NCI-H345 (cell line): ENCODE data around the gene NRXN3.

Source experiments
- DNase-seq: peaks from one replicate; lab custom pipeline; 2025; lab: John Stamatoyannopoulos, UW

Gene NRXN3

DNA sequence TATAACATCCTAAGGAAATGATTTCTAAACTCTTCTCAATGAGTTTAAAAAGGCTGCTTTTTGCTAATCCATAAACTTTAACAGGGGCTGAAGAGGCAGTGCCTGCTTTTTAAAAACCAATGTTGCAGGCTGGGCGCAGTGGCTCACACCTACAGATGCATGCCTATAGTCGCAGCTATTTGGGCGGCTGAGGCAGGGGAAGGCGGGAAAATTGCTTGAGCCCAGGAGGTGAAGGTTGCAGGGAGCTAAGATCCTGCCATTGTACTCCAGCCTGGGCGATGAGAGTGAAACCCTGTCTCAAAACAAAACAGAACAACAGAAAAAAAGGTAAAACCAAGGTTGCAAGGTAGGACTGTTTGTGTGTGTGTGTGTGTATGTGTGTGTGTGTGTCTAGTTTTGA, 1509.9 kb downstream of the NRXN3 start:
- DNase-seq, result no peak

DNA sequence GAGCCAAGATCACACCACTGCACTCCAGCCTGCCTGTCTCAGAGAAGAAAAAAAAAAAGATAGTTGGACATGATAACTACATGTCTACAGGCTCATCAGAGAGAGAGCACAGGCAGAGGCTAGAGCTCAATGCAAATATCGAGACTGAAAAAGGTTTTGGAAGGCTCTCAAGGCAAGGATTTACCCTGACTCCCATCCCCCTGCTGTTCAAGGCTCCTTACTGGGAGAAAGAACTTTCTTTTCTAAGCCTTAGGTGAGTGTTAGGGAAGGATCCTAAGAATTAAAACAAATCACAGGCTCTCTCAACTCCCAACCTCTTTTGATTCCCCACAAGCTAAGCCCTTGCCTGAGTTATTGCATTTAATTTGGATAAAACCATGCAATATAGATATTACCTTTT, 1516.0 kb downstream of the NRXN3 start:
- no peak for DNase-seq

DNA sequence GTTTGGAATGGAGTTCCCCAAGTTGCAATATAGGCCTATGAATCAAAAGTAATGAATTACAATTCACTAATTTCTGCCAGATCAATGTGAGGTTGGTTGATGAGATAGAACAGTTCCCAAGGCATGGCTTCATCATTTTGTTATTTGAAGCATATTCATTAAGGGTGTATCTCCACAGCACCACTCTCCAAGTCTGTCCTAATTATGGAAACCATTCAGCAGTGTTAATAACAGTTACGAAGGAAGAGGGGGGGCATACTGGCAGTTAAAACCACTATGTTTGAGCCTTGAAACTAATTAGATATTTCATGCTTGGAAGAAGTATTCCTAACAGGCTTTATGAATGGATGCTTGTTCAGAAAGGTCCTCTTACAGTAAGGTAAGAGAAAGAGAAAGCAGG, 1520.8 kb downstream of the NRXN3 start:
- DNase-seq, result no peak

DNA sequence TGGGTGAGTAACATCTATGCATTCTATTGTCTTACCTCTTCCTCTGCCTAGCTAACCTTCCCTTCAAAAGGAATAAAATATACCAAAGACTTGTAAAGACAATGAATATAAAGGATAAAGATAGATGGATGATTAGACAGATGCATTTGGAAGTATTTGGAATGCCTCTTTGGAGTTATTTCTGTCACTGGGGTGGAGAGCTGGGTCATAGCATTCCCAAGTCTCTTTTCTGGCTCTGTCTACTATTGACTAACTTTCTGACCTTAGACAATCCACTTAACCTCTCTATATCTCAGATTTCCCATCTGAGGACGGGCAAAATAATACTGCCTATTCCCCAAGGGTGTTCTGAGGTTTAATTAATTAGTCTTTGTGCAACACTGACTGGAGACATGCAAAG, 1523.8 kb downstream of the NRXN3 start:
- DNase-seq, result no peak

DNA sequence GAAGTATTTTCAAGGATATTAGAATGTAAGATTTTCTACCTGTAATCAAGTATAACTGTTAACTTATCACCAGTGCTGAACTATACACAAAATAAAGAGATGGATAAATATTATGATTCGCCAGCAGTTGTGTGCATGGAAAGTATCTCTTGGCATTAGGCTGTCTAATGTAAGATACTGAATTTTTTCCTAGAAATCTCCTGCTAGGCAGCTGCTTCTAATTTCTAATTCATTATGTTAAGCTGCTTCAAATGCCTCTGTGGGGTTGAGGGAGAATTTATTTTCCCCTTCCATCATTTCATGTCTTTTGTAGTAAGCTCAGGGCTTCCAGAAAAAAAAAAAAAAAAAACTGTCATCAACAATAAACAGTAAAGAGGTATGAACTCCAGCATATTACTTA, 1525.1 kb downstream of the NRXN3 start:
- no peak for DNase-seq

DNA sequence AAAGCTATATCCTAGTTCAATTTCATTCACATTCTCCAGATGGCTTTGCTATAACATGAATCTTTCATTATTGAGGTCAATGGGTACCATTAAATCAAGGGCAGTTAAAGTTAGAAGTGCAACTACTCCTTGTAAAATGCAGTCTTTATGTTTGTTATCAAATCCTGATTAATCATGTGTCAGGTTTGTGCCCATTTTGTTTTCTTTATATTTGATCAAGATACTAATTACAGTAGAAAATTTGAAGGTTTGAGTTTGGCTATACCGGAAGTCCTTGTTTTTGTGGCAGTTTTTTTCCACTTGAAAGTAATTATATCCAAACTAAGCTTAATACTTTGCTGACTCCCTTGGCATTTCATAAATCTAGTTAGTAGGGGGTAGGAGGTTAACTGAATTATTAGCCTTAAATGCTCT, 1528.1 kb downstream of the NRXN3 start:
- DNase-seq, result no peak

DNA sequence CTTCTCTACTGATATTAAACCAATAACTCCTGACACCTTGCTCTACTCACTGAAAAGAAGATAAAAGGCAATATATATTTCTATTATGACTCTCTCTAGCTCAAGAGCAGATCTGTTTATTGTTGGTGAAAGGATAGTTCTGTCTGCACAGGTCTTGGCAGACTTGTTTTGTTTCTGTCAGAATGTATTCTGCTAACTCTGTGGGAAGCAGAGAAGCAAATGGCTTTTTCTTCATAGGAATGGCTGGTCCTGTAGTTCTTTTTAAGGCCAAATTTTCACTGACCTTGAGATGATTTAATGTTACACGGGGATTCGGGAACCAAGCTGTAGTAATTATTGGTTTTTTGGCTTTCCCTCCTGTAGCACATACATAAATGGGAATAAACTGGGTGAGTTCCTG, 1529.0 kb downstream of the NRXN3 start:
- no peak for DNase-seq

DNA sequence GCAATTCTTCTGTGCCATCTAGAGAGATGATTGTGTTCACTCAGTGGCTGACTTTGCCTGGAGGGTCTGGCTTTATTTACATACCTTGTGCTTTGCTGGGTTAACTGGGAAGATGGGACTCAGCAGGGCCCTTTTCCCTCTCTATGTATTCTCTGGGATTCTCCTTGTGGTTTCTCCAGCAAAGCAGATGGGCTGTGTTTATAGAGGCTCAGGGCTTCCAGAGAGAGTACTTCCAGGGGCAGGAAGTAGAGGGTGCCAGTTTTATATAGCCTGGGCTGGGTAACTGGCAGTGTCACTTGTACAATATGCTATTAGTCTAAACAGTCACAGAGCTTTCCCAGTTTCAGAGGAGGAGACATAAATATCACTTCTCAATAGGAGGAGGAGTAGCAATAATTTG, 1531.2 kb downstream of the NRXN3 start:
- no peak for DNase-seq

DNA sequence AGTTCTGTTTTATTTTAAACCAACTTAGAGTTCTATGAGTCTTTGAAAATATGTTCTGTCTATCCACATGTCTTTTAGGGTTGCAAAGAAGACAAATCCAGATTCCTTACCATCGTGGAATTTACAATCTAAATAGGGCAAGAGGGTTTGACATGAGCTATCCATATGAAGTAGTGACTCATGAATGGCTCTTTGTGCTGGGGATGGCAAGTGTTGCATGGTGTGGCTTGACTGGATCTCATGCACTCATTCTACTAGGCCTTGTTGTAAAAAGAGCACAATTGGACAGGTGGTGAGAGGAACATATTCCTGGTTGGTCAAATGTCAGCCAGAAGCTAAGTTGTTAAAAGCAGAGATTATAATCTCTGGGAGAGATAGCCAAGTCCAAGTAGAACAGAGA, 1532.0 kb downstream of the NRXN3 start:
- DNase-seq, result no peak

DNA sequence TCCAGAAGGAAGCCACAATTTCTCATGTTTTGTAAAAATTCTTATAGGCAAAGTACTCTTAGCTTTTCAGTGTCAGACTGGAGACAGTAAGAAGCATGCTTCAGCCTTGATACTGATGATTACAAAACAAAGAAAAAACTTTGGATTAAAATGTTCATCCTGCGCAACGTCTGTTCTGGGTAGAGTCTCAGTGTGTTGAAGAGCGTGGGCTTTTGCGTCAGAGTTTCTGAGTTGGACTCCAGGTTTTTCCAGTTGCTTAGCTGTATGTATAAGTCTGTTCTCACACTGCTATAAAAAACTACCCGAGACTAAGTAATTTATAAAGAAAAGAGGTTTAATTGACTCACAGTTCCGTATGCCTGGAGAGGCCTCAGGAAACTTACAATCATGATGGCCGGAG, 1533.0 kb downstream of the NRXN3 start:
- DNase-seq, result no peak

DNA sequence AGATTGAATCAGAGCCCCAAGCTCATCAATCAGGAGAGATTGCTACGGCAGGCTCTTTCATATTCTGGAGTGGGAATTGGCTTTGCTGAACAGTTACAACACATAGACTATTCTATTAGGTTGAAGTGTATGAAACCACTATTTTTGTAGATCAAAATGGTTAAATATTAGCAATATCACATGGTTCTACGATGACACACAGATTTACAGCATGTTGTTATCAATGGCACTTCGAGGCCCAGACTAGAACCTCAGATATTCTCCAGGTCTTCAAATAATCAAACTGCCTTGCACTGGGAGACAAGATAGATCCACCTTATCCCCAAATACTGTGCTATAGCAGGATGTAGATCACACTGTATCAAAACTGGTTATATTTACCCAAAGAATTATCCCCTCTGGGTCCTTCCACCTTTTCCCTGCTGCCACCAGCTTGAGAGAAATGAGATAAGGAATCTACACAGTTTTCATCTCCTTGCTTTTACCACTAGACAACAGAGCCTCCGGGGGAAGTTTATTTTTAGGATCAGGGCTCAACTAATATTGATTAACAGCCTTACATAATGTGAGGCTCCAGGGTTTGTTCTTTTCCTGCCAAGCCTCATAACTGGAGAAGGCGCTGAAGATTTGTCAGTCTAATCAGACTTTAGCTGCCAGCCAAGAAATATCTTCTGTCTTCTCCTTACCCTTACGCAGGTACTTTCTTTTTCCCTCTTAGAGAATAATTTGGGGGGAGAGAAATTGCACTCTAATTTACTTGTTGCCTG, 1534.1 kb downstream of the NRXN3 start:
- DNase-seq, result no peak

DNA sequence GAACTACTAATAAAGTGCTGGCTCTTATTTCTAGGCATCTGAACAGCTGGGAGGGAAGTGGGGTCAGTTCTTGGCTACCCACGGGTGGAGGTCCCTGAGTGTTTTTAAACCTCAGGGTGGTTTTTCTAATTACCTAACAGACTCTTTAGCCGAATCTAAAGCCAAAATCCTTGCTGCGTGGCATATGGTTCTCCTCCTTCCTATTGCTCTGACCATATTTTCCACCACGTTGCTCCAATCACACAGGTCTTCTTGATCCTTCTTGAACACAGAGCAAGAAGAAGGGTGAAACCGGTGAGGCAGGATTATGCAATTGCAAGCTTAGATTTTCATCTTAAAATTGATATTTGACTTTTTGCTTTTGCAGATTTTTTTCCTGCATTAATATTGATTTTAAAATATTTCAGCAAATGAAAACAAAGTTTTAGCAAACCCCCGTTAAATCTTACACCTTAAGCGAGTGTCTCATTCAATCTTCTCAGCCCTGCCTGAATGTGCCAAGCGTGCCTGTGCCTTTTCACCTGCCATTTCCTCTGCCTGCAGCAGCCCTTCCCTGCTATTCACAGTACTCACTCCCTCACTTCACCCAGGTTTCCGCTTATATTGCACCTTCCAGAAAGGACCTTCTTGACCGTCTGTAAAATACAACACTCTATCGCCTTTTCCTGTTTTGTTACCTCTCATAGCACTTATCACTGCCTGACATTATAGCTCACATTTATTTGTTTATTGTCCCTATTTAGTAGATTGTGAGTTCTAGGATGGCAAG, 1535.1 kb downstream of the NRXN3 start:
- no peak for DNase-seq

DNA sequence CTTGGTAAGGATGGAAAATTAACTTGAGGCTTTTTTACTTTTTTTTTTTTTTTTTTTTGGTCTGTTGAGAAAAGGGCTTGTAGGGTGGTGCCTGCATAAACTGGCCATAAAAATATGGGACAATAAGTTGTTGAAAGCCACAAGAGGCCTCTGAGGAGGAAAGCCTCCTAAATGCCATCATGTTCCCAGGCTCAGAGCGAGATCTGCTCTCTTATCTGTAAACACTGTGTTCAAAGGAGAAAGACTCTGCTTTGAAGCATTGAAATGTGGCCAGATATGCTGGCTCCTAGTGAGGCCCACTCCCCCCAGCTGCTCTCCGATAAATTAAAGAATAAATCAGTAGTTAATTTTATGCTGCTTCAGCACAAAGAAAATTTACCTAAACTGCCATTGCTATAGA, 1536.2 kb downstream of the NRXN3 start:
- DNase-seq, result no peak

DNA sequence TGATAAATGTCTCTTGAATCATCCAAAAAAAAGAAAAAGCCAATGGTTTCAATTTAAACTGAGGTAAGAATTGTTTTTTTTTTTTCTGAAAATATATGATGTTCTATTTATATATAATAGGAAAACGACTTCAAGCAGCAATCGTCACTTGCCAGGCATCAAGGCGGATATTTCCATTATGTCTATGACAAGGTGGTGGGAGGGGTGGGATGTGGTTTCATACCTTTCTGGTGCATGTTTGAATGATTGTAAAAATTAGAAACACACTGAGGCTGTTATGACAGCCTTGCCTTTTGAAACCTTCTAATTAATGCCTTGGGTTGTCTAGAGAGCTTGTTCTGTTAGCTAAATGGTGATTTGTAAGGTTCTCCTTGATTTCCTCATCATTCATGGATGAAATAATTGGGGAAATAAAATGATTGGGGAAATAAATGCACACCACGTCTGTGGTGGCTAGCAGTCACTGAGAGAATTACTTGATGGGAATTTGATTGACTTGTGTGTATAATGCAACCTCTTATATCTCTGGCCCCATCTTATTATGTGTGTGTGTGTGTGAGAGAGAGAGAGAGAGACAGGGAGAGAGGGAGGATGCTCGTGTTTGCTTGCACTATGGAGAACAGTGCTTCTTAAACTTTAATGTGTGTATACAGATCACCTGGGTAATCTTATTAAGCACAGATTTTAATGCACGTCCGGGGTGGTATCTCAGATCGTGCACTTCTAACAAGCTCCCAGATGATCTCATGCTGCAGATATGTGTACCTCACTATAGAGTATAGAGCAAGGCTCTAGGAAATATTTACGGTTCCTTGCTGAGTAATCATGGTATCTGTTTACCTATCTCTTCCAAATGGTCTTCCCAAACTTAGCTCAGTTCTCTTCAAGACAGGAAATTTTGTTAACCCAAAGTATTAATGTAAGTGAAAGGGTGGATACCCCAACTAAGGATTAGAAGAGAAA, 1538.5 kb downstream of the NRXN3 start:
- no peak for DNase-seq

DNA sequence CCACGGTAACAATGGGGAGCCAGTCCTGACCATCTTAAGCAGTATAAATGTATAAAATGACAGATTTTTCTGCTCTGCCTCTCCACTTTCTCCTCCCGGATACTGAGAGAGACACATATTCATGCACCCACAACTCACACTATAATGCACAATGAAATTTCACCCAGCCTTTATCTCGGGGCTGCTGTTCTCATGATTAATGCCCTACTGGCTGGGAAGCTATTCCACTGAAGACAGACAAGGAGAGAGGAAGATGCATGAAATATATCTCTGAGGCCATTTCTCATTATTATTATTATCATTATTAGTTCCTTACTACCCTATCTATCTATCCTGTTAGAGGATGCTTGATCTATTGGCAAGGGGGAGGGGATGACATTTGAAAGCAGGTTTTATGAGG, 1539.4 kb downstream of the NRXN3 start:
- DNase-seq, result no peak

DNA sequence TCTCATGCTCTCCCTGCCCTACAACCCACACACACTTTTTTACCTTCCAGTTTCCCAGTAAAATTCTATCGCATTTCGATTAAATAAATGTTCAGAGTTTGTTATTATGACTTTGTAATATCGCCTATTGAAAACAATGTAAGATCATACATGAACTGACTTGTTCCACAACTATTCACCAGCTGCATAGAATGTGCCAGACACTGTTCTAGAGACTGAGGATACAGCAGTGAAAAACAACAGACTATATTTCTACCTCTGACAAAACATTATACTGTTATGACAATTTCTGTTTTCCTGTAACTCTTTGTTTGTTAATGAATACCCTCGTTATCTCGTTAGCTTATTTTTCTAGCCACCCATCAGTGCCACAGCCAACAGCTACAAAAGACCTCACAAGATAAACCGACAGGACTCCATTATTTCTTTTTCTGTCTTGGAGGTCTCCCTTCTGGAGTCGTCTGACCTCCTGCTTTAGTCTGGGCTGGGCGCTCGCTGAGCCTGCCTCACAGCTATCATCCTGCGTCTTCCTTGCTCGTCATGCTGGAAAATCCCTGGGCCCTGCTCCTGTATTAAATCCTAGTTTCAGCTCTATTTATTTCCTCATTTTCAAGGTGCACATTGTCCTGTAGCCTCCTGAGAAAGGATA, 1542.3 kb downstream of the NRXN3 start:
- no peak for DNase-seq

DNA sequence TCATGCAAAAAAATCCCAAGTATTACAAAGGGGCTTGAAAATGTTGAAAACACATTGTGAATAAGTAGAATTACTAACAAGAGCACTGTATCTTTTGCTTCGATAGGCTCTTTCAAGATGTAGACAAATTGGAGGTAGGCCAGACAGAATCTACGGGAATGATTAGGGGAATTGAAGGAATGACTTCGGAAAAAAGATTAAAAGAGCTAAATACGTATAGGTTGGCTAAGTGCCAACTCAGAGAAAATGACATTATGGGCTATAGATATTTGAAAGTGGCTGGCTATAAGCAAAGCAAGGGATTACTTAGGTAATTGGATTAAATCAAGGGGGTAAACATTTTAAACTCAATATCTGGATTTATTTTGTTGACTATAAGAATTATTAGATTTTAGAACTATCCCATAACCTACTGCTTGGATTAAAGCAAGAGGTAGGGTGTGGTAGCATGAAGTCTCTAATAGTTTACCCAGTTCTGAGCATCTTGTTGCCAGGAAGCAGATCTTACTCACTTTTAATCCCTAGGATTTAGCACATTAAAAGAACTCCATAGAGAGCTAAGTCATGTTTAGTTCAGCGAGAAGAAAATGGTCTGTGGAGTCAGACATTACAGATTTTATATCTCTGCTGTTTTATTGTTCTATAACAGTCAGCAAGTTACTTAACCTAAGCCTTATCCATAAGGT, 1551.4 kb downstream of the NRXN3 start:
- no peak for DNase-seq

DNA sequence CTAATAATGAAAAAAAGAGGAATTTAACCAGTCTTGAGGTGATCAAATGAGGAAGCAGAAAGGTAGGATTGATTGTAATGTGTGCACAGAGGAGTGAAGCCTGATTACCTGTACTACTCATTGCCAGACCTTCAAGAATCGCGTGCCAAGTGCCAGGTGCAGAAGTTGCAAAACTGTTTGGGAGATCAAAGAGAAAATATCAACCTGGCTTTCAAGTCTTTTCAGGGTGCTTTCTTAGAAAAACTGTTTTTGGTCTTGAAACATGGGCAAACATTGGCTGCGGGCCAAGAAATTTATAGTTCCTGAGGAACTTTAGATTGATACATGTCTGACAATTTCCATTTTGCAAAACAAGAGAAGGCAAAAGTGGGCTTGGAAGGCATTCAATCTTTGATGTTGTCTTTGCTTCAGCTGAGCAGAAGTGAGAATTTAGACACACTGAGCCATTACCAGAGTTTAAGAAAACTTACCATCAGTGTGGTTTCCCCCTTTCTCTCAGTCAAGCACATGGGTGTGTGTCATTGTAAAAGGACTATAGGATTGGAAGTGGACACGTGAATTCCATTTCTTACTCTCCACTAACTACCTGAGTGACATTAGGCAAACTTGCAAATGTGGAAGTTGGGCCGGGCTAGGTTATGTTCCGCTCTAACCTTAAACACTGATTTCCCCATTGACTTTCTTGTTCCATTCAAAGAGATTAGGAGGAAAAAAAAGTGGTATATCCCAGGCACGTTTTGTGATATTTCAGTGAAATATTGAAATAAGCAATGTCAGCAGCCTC, 1555.0 kb downstream of the NRXN3 start:
- no peak for DNase-seq

DNA sequence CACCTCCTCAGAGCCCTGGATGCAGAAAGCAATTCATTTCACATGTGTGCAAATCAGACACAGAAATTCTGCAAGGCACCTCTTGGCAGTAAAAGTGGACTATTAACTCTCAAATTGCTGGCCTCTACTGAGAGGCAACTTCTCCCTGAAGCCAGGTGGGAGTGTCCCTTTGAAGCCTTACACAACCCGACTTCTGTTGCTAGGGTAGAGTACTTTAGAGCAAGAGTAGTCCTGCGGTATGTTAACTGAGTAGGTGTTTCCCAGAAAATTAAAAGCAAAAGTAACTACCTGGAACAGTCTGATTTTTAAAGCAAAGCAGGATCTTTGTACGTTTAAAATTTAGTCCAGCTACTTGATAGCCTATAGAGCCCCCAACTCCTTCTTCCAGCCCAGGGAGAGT, 1557.7 kb downstream of the NRXN3 start:
- DNase-seq, result no peak

DNA sequence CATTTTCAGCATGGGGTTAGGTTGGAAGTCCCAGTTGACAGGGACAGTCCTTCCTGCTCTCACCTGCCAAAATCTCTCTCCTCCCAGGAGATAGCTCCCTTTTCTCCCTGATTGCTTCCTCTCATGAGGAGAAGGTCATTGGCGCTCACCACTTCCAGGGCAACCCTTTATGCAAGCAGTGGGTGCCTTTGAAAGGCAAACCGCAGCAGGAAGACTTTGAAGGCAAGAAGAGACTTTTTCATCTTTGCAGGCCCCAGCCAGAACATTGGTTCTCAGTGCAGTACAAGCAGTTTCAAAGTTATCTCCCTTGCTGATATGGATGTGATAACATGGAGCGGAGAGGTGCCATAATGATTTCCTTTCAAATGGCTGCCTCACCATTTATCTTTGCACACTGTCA, 1558.2 kb downstream of the NRXN3 start:
- no peak for DNase-seq

DNA sequence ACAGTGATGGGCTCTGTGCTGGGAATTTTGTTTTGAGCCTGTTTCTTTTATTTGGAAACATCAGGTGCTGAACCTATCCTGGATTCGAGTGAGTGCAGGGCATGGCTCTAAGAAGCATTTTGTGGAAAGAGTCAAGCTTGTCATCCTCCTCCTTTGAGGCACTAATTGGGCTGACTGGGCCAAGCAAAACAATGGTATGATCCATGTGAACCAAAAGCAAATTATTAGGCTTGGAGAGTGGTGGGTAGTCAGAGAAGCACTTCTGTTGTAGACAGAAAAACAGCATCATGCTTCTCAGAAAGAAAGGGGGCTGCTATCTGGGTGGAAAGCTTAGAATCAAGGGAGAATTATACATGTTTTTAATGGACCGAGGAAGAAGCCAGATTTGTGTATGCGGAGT, 1559.6 kb downstream of the NRXN3 start:
- DNase-seq, result no peak
